Measurements from ENCODE around the gene JADE2.
"Not testable (repeated sequence)": the region's sequence is repeated elsewhere in the genome, so short reads cannot be mapped to it uniquely, and the experiment has no call there.

Gene JADE2

DNA sequence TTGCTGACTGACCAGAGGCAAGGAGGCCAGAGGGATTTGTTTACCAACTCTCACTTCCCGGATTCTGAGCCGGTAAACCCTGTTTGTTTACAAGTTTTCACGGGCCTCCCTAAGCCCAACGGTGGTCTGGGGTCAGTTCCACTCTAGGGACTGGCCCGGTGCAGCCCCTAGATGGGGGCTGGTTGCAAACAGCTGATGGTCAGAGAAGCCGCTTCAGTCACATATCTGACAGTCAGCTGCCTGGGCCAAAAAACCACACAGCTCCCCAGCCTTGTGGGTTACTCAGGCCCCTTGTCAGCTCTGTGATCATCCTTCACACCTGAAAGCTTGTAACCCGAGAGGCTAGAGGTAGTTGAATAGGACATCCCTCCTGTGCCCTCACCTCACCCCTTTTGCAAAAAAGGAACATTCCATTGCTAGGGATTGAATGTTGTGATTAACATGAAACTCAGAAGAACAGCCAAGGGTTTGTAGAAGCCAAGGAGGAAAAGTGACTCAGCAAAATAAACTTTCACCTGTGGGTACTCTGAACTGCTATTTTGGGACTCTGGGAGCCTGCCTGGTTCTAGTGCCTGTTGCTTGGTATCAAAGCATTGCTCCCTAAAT is 66.8 kb downstream of the JADE2 start:
- no peak for DNase-seq (ENCODE audit: low spot score)

DNA sequence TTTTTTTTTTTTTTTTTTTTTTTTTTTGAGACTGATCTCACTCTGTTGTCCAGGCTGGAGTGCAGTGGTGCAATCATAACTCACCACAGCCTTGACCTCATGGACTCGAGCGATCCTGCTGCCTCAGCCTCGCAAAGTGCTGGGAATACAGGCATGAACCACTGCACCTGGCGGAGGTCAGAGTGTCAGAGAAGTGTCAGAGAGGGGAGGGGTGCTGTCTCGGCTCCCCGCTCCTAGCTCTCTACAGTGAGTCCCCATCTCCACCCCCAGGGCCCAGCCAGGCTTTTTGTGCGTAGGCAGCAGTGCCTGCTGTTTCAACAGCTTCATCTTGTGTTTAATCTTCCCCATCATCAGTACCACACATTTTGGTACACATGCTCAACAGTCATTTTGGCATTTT is 68.9 kb downstream of the JADE2 start:
- DNase-seq (ENCODE audit: low spot score): no peak

DNA sequence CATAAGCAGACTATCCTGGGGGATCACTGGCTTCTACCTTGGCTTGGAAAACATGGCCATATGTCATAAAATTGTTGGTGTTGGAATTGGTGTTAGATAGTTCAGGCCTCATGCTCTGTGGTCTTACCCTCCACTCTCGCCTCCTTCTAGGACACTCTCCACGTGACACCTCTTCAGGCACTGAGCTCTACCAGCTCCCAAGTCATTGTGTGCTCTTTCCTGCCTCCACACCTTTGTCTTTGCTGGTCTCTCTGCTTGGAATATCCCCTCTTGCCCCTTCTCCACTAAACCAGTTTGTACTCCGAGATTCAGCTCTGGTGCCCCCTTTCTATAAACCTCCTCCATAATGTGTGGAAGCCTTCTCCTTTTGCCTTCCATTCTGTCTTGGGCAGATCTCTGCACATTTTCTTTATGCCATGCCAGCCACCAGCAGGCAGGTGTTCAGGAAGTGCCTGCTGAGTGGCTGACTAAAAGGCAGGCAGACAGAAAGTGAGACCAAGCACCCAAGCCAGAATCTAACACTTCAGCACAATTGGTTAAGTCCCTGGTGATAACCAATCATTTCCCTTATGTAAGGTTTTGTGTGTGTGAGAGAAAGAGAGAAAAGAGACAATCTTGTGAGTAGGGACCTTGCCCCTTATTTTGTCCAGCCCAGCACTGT is 69.5 kb downstream of the JADE2 start:
- DNase-seq (ENCODE audit: low spot score): no peak

DNA sequence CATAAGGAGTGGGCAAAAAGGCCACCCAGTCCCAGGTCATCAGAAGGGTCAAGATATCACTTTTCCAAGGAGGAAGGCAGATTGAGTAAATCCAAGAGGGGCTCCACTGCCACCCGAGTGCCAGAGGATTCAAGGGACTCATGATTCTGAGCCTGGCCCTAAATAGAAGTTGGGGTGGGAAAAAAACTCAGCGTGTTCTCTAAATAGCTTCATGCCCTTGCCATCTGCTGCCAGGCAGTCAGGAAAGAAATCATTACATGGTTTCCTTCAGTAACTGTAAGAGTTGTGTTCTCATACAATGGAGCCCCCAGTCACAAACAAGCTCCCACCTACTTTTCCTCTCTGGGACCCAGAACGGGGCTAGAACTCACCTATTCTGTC is 70.0 kb downstream of the JADE2 start:
- DNase-seq (ENCODE audit: low spot score): no peak

DNA sequence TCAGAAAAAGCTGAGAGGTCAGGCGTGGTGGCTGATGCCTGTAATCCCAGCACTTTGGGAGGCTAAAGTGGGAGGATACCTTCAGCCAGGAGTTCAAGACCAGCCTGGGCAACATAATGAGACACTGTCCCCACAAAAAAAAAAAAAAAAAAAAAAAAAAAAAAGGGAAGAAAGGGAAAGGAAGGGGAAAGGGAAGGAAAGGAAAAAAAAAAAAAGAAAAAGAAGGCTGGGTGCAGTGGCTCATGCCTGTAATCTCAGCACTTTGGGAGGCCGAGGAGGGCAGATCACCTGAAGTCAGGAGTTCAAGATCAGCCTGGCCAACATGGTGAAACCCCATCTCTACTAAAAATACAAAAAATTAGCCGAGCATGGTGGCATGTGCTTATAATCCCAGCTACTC is 74.3 kb downstream of the JADE2 start:
- not testable (repeated sequence) for DNase-seq (ENCODE audit: low spot score)

DNA sequence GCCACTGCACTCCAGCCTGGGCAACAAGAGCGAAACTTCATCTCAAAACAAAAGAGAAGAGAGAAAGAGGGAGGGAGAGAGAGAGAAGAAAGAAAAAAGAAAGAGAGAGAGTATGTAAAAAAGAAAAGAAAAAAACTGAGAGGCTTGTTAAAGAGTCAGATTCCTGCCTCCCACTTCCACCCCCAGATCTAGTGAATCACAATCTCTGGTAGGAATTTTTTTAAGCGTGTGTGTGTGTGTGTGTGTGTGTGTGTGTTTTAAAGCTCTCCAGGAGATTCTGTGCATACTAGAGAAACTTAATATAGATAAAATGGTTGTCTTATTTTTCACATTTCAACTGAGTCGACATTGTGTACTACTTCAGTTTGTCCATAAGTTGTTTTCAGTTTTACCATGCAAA is 75.1 kb downstream of the JADE2 start:
- no peak for DNase-seq (ENCODE audit: low spot score)

DNA sequence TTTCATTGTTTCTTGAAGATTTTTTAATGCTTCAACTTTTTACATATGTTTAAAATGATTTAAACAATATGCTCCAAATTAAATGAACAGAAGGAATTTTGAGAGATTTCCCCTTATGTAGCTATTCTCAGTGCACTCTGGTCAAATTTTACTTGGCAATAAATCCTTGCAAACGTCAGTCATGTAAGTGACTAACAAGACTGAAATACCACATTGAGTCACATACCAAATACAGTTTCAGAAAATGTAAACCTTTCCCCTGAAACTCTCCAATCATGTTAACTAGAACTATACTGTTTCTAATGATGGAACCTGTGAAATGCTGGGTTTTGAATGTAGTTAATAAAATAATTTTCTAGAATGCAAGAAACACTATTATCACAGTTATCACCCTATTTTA is 77.6 kb downstream of the JADE2 start:
- DNase-seq (ENCODE audit: low spot score): no peak

DNA sequence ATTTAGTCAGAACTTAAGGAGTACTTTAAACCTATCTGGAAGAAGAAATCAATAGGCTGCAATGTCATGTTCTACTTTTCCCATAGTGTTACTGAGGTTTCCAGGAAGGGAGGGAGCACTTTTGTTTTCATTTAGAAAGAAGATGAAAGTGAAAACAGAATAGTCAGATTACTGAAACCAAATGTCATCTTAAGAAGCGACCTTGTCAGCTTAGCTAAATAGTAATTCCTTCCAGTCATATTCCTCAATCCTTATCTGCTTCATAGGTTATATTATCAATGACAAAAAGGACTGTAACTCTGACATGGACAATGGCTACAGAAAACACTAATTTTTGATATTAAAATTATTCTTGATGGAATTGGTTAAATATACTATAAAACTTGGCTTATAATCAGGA is 79.4 kb downstream of the JADE2 start:
- no peak for DNase-seq (ENCODE audit: low spot score)

DNA sequence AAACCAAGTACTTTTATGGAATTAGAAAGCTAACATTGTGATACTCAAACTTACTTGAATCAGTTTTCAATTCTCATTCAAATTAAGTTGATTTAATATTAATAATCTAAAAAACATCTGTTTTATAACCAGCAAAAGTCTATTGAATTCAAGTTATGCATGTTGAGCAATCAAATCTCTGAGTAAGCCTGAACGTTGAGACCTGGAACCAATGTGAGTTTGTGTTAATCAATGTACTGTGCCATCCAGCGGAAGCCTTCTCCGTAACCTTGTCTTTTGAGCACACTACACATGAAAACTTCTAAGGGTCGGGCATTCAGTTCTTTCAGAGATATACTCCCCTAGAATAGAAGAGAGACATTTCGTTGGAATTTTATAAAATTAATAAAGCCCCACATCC is 81.3 kb downstream of the JADE2 start:
- DNase-seq (ENCODE audit: low spot score): no peak

DNA sequence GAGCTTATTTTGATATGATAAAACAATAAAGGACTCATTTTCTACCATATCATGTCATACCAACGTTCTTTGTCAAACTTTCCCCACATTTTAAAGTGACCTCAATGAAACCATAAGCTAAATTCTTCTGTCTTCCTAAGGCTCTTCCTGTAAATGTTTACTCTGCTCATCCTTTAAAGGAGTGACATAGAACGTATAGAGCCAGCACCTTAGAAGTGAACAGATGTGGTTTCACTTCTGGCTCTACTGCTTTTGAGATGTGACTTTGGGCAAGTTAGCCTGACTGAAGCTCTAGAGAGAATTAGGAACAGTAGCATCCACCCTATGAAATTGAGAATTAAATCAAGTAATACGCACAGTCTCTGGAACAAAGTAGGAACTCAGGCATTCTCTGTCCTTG is 83.1 kb downstream of the JADE2 start:
- DNase-seq (ENCODE audit: low spot score): no peak

DNA sequence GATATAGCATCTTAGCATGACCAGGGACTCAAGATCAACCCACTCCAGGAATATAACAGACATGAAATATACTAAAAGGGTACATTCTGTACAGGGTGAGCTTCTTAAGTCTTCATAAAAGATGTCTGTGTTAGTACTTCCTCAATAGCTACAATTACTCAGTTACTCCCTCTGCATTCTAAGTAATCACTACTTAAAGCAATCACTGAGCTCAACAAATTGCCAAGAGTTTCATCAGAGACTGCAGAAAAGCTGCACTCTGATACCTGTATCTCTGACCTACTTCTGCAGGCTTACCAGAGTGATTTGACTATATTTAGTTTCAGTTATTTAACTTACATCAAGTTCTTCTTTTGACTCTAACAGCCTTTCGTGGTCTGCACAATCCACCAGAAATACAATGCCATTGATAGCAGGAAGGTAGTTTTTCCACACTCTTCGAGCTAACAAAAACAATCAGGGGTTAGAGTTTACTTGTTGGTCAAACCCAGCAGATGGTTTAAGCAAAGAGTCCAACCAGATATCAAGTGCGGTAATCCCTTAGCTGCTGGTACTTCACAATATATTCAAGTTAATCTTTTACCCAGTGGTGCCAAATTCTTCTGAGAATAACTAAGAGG is 83.9 kb downstream of the JADE2 start:
- DNase-seq (ENCODE audit: low spot score): no peak

DNA sequence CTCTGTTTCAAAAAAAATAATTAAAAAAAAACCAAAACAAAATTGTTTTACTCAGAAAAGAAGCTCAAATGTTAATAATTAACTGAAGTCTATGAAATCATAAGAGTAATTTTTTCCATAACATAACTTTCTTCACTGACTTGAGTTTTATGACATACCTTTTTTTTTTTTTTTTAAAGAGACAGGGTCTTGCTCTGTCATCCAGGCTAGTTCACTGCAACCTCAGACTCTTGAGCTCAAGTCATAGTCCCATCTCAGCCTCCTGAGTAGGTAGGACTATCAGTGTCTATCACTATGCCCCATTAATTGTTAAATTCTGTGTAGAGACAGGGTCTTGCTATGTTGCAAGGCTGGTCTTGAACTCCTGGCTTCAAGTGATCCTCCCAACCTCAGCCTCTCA is 85.3 kb downstream of the JADE2 start:
- DNase-seq (ENCODE audit: low spot score): no peak

DNA sequence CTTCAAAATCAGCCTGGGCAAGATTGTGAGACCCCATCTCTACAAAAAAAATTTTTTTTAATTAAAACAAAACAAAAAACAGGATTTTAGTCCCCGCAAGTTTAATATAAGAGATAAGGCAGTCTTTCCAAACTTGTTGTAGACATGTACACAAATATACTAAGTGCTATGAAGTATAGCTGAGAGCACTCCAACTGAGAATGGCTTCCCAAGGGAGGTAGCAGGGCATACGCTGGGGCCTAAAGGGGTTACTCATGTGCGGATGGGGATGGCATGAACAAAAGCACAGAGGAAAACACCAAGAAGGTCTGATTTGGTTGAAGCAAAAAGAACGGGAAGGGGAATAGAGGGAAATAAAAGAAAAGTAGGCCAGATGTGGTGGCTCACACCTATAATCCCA is 86.0 kb downstream of the JADE2 start:
- no peak for DNase-seq (ENCODE audit: low spot score)

DNA sequence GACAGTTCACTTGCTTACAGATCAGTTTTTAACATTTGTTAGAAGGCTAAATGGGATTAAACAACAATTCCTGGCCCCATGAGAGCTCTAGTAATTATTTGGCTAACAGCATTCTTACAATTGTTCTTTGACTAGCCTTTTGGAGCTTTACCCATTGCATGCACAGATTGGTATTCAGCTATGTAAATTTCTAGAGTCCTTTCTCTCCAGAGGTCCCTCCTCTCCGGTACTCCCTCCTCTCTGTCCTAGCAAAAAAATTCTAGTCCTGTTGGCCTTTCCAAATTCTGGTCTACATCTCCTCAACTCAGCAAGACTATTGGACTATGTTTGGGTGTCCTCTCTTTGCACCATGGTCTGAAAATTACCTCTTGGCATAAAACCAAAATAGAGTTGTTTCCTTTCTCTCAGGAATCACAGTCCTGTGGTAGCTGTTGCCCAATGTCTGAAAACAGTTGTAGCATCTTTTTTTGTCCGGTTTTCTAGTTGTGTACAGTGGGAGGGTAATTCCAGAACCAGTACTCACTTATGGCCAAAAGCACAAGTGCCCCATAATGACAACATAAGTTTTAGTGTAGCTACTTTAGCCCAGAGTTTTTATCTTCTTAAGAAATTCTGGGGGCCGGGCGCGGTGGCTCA is 89.1 kb downstream of the JADE2 start:
- DNase-seq (ENCODE audit: low spot score): no peak

DNA sequence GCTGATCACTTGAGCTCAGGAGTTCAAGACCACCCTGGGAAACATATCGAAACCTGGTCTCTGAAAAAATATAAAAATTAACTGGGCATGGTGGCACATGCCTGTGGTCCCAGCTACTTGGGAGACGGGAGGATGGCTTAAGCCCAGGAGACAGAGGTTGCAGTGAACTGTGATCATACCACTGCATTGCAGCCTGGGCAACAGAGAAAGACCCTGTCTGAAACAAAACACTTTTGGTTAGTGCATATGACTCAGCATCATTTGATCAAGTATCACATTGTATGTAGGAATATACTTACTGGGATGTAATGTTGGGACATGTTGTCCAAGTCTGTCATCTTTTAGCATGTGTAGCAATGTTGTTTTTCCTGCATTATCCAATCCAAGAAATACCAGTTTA is 95.2 kb downstream of the JADE2 start:
- DNase-seq (ENCODE audit: low spot score): no peak

DNA sequence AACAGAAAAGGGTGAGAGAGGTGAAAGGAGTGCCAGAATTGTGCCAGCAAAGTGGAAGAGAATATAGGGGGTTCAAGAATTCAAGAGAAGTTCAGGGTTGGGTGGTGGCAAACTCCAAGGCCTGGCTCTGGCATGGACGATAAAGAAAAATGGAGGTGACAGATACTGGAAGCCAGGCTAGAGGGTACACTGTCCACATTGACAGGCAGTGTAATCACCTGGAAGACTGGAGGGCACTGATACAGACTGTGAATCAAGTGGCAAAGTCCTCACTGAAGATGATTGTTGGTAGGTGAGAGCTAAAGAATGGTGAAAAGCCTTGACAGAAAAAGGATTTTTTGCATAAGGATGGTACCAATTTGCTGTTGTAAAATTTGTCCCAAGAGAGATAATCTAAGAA is 100.1 kb downstream of the JADE2 start:
- no peak for DNase-seq (ENCODE audit: low spot score)

DNA sequence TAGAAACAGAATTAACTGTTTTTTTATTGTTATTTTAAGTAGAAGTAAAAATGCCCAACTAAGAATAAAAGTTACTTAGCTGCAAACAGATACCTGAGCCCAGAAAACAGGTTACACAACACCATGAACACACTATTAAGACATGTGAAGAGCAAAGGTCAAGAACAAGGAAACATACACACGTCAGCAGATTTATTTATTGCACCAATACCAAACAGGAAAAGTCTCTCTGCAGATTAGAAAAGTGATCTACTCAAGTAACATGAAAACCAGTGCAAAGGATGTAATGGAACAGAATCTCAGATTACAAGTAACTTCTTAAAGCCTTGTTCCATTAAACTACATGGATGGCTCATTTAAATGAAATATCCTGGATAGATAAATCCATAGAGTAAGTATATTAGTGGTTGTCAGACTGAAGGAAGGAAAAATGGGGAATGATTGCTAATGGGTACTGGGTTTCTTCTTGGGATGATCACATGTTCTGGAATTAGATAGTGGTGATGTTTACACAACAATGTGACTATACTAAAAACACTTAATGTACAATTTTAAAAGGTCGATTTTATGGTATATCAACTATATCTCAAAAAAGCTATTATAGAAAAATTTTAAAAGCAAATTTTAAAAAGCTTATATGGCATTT is 101.0 kb downstream of the JADE2 start:
- no peak for DNase-seq (ENCODE audit: low spot score)
